Activated CD4-positive, alpha-beta T cell treated with anti-CD3 and anti-CD28 coated beads, Interleukin-2, amount 50 U/mL, for 16 hours (primary cell): ENCODE results near the gene SDF4.
A peak's percentile ranks its signal among the peaks of the same experiment; 100 is the strongest.

Experiments used
- DNase-seq: peaks from one replicate; pipeline ENCODE4 v3.0.0-alpha.2; 2020

The SDF4 gene, protein sequence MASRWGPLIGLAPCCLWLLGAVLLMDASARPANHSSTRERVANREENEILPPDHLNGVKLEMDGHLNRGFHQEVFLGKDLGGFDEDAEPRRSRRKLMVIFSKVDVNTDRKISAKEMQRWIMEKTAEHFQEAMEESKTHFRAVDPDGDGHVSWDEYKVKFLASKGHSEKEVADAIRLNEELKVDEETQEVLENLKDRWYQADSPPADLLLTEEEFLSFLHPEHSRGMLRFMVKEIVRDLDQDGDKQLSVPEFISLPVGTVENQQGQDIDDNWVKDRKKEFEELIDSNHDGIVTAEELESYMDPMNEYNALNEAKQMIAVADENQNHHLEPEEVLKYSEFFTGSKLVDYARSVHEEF

DNA sequence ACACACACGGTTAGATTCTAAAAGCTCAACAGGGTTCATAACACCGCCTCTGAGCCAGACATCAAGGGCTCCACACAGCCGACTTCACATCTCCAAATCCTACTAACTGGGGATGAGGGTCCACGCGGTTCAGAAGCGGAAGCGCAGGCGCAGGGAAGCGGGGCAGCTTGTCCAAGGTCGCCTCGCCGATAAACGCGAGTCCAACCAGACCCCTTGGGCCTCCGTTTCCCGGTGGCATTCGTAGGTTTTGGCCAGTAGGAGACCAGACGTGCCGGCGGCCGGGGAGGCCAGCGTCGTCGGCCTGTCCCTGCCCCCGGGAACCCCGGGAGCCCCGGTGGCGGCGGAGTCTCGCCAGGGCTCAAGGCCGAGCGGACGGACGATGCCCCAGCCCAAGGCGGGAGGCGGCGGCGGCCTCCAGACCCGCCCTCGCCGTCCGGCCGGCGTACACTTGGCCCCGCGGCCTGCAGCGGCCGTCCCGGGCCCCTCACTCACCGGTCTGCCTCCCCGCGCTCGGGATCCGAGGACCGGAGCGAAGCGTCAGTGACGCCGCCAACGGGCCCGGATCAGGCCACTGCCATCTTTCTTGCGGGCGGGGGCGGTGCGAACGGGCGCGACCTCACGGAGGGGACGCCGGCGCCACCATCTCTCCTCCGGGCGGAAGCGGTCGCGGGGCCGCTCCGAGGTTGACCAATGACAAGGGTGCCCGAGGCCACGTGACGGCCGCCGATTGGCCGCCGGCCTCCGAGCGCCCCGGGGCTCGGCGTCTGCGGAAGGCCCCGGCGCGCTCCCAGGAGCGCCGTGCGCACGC is at the start of gene SDF4:
TSS of gene SDF4 (minus strand) at position 602 of the 808 bp plus-strand sequence. CDS start 3,229 bp downstream, outside the sequence.
- peak; percentile 97 for DNase-seq

DNA sequence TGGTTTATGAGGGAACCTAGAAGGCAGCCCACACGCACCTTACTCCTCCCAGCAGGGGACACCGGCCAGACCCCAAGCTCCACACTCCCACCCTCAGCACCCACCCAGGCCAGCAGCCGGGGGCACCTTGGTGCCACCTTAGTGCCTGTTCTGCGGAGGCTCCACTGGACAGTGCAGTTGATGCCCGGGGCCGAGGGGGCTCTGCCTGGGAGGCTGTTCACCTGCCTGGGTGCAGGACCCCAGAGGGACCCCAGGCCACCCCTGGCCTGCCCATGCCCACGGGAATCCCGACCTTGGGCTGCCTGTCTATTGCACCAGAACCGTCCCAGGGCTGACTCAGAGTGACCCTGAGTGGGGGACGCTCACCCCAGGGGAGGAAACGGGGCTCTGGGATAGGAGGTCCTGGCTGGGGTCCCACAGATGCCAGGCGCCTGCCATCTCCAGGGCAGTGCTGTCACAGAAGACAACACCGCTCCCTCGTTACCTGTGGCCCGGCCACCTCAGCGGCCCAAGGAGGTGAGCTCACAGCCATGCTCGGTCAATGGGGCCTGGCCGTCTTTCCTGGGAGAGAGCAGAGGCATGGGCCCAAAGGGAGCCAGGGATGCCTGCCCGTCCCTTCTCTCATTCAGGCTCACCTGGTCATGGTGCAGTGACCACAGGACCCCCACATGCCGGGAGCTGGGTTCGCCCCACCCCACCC is 49.1 kb upstream of the SDF4 start:
- DNase-seq: no peak

- no peak for DNase-seq
Measured at GRCh38 chr1:1279028-1279427, 47.2 kb upstream of the SDF4 start.

DNA sequence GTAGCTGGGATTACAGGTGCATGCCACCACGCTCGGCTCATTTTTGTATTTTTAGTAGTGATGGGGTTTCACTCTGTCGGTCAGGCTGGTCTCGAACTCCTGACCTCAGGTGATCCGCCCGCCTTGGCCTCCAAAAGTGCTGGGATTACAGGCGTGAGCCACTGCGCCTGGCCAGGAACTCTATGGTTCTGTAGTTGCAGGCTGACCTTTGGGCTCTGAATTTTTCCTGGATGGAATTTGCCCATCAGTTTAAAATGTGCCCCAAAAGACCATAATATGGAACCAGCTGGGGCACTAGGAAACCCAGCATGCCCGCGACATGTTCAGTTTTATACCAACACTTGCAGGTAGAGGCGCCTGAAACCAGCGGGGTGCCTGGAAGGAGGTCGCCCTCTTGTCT is 46.8 kb upstream of the SDF4 start:
- no peak for DNase-seq

- DNase-seq: no peak
Measured at GRCh38 chr1:1275836-1276235, 44.0 kb upstream of the SDF4 start.

DNA sequence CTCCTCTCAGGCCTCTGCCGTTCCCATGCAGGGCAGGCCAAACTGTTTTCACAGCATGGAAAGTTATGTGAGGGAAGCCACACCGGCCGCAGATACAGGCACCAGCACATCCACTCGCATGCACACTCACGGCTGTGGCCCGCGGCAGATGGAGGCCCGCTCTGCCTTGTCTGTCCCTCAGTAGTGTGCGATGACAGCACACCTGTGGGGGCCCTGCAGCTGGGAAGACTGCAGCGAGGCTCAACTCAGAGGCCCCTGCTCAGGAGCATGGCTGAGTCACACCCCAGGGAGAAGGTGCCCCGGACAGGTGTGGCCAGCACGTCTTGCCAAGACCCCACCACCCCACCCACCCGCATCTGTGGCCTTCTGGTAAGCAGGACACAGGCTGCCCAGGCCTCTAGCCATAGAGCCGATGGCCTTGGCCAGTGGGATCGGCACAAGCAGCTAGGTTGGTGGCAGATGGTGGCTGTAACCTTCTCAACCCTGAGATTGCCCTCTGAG is 43.2 kb upstream of the SDF4 start:
- no peak for DNase-seq

GRCh38 chr1:1274299-1274930 is 42.6 kb upstream of the SDF4 start:
- DNase-seq: no peak

- peak; percentile 93 for DNase-seq
Measured at GRCh38 chr1:1273512-1274298, 41.9 kb upstream of the SDF4 start, which contains the start of gene UBE2J2. TSS of gene UBE2J2 (minus strand) at chr1:1273854. CDS start at chr1:1267992, 5,862 bp downstream.

DNA sequence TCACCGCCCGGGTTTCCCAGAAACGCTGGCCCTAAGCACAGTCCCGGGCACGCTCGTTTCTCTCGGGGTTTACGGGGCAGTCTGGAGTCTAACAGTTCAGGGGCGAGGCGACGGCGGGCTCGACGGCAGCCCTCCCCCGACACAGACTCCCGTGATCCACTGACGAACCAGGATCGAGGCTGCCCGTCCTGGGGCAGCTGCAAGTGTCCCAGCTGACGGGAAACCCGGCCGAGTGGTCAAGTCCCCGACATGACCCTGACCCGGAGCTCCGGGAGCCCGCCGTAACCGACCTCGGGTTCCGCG is 41.4 kb upstream of the SDF4 start:
- DNase-seq: no peak

DNA sequence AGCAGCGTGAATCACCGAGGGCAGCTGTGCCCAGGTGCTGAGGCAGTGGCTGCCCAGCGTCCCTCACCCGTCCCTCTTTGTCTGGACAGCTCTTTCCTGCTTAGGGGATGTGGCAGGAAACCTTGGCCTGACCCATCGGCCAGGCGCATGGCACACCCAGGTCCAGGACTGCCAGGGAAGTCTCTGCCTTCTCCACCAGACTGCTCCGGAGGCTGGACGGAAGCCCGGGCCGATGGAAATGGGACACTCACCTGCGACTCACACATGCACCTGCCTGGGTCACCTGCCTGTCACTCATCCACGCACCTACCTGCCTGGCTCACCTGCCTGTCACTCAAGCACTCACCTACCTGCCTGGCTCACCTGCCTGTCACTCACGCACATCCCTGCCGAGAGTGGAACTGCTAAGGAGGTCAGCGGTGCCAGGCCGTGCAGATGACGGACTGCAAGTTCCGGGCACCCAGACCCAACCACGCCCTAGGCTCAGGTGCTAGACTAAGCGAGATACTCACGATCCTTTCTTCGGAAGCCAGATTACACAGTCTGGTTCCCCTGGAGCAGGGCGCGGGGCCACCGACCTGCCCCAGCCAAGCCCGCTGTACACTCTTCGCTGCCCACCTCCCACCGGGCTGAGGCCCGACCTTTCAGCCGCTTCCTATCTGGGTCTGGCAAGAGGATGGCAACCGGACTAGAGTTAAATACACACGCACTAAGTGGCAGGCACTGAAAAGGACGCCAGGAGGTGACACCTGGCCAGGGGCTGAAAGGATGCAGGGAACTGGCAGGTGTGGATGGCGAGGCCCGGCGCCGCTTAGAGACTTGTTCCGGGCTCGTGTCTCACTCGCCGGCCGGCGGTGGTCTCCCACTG is 40.8 kb upstream of the SDF4 start:
- DNase-seq: no peak

DNA sequence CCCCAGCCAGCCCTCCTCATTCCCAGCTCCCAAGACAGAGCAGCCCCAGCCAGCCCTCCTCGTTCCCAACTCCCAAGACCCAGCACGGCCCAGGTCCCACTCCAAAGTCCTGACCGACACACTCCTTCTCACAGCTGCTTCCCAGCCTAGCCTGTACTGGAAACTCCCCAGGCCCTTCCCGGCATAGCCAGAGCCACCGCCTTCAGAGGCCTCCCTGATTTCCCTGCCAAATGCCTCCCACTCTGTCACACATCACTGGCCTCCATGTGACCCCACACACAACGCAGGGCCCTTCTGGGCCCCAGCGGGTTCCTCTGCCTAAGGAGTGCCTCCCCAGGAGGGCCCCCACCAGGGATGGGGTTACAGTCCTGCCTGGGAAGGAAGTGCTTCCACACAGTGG is 39.0 kb upstream of the SDF4 start:
- DNase-seq: no peak

- no peak for DNase-seq
Measured at GRCh38 chr1:1268284-1268682, 36.5 kb upstream of the SDF4 start.

GRCh38 chr1:1267488-1268283 is 35.9 kb upstream of the SDF4 start:
- no peak for DNase-seq

- no peak for DNase-seq
Measured at GRCh38 chr1:1264868-1265272, 33.1 kb upstream of the SDF4 start.

DNA sequence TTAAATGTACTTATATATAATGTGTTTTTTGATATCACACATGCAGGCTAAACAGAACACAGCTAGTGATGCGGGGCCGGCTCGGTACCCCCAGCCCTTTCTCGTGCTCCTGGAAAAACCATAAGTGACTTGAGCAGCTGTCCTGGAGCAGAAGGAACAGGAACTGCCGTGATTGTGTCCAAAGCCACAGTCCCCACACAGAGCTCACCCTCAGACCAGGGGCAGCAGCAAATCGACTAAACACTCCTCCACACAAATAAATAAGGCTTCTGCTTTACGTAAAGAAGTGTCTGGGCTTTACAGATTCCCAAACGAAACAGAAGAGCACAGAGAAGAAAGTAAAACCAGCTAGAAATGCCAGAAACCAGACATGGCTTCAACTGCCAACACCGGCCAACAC is 32.2 kb upstream of the SDF4 start:
- no peak for DNase-seq

- no peak for DNase-seq
Measured at GRCh38 chr1:1262758-1263157, 31.0 kb upstream of the SDF4 start.

DNA sequence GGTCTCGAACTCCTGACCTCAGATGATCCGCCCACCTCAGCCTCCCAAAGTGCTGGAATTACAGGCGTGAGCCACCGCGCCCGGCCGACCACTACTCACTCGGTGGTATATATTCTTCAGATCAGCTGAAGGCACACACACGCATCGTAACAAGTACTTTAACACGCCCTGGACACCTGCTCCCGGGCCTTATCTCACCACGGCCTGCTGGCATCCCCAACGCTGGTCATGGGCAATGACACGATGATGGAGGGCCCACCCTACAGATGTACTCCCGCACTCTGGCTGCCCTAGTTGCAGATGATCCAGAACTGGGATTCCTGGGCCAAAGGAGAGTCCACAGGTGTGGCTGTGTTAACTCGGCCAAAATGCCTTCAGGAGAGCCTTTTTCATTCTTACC is 30.3 kb upstream of the SDF4 start:
- DNase-seq: no peak

DNA sequence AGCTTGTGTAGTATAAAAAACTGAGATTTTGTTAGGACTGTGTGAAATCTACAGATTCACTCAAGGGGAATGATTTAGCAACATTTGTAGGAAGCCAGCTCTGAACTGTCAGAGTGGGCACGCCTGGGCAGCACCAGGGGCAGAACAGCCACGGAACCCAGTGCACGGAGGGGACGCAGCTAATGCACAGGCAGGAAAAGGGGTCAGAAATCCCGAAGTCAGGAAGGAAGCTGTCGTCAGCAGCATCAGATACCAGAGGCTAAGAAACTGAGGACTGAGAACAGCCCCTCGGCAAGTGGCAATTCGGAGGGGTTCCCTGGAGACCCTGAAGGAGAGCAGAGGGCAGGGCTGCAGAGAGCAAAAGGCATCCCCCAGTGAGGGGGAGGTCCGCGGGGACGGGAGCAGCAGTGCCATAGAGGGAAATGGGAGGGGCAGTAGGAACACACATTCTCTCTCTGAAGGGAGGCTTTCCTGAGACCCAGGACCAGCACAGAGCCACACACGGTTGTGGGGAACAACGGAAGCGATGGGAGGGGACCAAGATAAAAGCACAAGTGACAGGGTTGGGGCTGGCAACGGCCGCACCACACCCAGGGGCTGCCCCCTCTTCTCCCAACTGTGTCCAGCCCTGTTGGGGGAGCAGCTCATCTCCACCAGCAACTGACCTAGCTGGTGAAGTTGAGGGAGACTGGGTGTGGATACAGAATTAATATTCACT is 29.2 kb upstream of the SDF4 start:
- no peak for DNase-seq

DNA sequence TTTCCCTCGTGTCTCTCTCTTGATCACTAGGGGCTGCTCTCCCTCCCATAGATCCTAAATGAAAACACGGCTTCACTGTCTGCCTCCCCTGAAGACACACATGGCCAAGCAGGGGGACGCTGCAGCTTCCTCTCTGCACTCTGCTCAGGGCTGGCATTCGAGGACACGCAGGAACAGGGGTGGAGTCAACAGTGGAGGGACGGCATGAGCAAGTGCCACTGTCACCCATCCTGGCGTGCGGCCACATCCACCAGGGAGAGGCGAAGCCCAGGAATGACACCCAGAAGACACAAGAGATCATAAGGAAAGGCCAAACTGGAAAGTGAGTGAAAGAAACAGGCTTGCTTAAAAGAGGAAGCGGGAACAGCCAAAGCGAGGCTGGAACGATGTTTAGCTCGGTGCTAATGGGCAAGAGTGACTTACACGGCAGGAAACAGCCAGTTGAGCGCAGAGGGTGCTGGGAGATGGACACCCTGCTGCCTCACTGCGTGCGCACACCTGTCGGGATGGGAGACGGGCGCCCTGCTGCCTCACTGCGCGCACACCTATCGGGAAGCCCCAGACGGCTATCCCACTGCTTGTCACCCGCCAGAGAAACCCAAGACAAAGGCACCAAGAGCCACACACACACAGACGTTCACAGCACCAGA is 28.3 kb upstream of the SDF4 start:
- DNase-seq: no peak
